GM20431 (cell line): ENCODE measurements around the gene NOTCH4.

Experiments
- in situ Hi-C: fragments of 300-500 bp; cut with MseI, MboI; formaldehyde crosslinking; loops from one replicate; pipeline ENCODE4 v1.15.0; 2020; ENCODE audit warnings: low sequenced_read_pairs; ENCODE audit not compliant: unreplicated experiment

NOTCH4 gene

DNA sequence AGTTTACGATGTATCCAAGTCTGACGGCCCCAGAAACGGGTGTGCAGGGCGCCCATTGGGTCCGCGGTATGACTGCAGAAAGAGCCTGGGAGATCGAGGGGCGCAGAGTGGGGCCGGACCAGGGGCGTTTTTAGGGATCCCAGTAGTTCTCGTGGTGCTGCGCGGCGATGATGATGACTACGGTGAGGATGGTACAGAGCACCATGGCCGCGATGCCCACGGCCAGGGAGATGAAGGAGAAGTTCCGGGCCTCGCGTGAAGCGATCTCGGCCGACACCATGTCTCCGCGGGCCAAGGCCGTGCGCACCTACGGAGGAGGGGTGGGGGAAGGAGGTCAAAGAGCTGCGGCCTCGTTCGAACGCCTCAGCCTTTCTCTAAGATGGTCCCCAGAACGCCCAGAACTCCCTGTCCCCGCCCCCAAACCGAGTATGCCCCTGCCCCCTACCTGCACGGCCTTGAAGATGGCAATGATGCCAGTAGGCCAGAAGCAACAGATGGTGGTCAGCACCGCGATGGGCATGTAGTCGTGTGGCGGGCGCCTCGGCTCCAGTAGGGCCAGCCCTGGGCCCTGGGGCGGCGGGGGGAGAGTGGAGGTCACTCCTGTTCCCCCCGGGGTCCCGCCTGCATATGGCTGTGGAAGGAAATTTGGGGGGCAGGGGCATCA lies 74.6 kb downstream of the NOTCH4 start:
- in situ Hi-C loops, result no loop called here

DNA sequence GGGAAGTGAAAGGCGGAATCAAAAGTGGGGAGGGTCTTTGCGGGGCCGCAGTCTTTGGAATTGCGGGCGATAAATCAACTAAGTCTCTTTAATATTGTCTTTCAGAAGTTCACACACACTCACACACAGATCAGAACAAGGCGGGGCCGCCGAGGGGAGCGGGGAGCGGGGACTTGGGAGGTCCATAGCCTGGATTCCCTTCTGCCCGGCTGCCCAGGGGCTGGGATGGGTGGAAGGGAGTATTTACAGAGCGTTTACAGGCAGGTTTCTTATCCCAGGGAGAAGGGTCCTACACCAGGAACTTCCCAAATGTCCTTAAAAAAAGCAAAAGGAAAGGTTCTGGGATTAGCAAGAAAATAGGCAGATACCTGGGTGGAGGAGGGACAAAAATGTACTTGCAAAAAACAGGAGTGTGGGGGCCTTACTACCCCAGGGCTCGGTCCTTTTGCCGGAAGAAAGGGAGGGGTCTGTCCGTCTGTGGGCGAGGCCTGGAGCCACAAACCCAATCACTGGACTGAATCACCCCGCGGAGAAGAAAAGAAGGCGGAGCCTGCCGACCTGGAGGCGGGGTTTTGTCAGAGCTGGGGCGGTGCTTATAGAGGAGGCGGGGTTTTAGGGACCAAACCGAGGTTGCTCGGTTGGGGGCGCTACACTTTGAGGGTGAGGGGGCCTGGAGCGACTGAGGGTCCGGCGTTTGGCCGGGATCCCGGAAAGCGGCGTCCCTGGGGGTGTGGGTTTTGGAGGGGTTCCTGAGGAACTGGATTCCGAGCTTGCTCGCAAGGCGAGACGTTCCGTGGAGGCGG lies 75.4 kb downstream of the NOTCH4 start:
- in situ Hi-C loops, result no loop called here

DNA sequence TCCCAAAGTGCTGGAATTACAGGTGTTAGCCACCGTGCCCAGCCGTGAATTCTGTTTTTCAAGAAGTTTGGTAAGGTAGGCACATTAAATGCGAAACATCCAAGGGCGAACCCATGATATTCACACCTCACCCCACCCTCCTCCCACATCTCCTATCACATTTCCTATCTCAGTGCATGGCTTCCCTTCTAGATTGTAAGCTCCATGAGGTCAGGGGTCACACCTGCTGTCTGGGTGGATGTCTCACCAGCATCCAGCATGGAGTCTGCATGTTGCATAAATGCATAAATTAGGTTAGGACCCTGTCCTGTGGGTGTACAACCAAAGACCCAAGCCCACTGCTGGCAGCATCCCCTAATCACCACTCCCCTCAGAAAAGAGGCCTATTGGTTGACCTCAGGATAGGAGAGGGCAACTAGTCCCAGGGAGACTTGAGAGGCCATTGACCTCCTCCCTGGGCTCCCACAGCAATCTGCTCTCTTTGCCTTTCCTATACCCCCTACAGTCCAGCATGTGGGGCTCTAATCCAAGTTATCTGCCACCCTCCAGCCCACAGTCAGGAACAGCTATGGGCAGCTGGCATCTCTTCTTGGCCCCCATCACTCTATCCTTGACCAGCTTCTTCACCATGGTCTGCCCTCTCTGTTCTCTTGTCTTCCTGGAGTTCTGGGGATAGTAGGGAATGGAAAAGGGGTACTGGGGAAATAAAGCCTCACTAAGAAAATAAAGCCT lies 76.3 kb downstream of the NOTCH4 start:
- in situ Hi-C loops, result no loop called here

DNA sequence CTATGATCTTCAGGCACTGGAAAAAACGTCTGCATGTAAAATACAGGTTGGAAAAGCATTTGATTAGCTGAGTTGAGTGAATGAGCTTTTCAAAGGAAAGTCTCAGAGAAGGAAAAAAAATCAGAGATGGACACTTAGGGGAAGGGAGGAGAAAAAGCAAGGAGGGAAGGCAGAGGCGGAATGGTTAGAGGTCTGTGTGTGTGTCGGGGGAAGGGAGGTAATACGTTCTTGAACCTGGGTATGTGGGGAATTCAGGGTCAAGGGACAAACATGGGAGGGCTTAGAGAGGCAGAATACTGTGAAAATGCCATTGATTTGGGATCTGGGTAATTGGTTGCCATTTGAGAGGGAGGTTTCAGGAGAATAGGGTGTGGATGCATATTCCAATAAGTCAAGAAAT lies 77.2 kb downstream of the NOTCH4 start:
- in situ Hi-C loops, result no loop called here

DNA sequence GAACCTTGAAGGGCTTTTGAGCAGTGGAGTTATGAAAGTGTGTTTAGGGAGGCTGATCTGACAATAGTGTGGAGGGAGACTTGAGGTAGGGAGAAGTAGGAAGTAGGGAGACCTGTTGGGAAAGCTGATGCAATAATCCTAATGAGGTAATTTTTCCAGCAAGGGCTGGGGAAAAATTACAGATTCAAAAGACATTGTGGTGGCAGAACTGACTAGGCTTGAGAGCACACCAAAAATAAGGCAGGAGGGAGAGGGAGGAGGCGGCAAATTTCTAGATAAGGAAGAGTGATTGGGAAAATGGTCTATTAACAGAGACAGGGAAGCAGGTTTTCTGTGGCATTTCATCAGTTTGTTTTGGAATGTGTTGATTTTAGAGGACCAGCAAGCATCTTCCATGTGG lies 77.6 kb downstream of the NOTCH4 start:
- in situ Hi-C loops, result no loop called here
